Activated CD8-positive, alpha-beta memory T cell treated with anti-CD3 and anti-CD28 coated beads for 48 hours (primary cell): Measurements from ENCODE around the gene ACTL6B.
"Not testable (repeated sequence)": the region's sequence is repeated elsewhere in the genome, so short reads cannot be mapped to it uniquely, and the experiment has no call there.

Experiments used
- DNase-seq, 3 experiments: peaks; one replicate each; pipeline ENCODE4 v3.0.0-alpha.2; 2020; ENCODE audit warnings: low read depth in 2 of 3, low spot score in 2 of 3

The ACTL6B gene

DNA sequence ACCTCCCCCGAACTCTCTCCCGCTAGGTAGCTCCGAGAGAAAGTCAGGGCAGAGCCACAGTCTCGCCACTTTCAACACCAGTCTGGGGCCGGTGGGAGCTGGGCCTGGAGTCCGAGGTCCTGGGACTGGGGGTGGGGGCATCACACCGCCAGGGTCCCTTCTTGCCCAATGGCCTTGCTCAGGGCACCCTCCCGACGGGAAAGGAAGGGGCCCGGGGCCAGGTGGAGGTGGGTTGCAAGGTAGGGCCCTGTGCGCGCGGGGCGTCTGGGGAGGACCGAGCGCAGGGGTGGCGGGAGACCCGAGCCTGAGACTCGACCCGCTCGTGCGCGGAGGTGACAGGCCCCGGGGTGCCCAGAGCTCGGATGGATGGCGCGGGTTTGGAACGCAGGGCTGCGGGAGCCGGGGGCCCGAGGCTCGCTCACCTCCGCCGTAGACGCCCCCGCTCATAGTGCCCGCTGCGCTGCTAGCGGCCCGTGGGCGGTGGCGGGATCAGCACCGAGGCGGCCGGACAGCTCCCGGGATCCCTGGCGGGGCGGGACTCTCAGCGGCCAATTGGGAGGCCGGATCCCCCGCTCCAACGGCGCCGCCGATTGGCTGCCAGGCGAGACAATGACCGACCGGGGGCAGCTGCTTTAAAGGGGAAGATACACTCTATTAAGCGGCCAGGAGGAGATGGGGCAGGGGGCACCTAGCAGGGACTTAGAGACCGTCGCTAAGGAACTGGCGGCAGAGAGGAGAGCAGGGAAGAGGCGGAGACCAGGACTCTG lies at the start of gene ACTL6B:
ACTL6B (minus strand) TSS at position 541 of the 767 bp plus-strand sequence; CDS start at position 447, 94 bp downstream.
- DNase-seq = no peak

DNA sequence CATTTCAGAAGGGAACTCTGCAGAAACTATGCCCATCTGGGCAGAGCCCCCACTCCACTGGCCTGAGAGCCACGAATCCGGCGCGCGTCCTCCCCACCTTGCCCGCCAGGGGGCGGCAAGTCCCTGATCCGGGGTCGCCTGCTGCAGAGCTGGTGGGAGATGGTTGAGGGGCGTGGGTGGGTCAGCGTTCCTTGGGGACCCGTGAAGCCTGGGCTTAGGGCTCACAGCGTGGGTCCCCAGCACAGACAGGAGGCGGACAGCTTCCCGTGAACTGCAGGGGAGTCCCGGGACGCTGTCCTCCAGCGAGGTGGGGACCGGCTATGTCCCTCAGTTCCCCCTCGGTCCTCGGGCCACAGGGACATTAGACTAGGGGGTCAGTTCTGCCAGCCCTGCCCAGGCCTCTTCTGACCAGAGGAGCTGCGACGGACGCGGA lies 49.1 kb upstream of the ACTL6B start:
- DNase-seq = peak; percentile 63 to 91 (median 84)

DNA sequence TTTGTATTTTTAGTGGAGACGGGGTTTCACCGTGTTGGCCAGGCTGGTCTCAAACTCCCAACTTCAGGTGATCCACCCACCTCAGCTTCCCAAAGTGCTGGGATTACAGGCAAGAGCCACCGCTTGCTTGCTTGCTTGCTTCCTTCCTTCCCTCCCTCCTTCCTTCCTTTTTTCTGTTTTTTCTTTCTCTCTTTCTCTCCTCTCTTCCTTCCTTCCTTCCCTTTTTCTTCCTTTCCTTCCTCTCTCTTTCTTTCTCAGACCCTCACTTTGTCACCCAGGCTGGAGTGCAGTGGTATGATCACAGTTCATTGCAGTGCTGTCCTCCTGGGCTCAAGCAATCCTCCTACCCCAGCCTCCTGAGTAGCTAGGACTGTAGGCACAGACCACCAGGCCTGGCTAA lies 44.8 kb upstream of the ACTL6B start:
- not testable (repeated sequence) for DNase-seq

DNA sequence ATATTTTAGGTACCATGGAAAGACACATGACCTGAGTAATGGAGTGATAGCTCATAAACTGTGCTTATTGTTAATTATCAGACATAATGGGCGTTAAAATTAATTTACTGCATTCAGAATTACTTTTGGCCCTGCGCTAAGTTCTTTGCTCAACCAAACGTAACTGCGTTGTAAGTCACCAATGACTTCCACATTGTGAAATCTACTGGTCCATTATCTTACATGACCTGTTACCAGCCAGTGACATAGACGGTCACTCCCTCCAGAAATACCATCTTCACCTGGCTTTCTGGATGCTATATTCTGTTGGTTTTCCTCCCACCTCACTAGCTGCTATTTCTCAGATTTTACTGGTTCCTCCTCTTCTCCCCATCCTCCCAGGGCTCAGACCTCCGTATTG lies 42.8 kb upstream of the ACTL6B start:
- no peak for DNase-seq

DNA sequence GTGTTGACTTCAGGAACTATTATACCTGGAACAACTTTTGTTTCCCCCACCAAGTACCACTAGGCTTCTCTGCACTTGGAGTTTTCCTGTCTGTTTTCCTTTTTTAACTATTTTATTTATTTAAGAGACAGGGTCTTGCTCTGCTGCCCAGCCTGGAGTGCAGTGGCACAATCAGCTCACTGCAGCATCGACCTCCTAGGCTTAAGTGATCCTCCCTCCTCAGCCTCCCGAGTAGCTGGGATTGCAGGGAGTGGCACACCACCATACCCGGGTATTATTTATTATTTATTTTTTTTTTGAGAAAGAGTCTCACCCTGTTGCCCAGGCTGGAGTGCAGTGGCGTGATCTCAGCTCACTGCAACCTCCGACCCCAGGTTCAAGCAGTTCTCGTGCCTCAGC lies 39.9 kb upstream of the ACTL6B start:
- no peak for DNase-seq

DNA sequence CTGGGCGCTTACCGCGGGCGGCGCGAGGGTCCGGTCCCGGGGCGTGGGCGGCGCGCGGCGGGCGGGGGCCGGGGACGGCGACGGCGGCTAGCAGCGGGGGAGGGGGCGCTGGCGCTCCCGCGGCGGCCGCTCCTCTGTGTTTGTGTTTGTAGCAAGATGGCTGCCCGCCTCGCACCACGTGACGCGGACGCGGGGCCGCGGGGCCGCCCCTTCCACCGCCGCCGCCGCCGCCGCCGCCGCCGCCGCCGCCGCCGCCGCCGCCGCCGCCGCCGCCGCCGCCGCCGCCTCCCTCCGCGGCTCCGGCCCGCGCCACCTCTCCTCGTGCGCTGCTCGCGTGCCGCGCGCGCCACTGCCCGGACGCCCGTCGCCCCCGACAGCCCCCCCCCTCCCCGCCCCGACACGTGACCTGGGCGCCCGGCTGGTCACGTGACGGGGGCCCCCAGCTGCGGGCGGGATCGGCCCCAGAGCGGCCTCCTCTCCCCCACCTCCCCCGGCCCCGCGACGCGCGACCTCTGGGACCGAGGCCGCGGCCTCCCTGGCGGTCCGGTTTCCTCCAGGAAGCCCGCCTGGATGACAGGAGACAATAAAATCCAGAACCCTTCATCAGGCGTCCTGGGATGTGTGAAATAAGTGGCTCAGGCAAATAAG lies 38.0 kb upstream of the ACTL6B start, which contains the start of gene GIGYF1:
GIGYF1 (minus strand) TSS at position 153 of the 648 bp plus-strand sequence. CDS start 6,012 bp downstream, outside the sequence.
- DNase-seq = no peak

DNA sequence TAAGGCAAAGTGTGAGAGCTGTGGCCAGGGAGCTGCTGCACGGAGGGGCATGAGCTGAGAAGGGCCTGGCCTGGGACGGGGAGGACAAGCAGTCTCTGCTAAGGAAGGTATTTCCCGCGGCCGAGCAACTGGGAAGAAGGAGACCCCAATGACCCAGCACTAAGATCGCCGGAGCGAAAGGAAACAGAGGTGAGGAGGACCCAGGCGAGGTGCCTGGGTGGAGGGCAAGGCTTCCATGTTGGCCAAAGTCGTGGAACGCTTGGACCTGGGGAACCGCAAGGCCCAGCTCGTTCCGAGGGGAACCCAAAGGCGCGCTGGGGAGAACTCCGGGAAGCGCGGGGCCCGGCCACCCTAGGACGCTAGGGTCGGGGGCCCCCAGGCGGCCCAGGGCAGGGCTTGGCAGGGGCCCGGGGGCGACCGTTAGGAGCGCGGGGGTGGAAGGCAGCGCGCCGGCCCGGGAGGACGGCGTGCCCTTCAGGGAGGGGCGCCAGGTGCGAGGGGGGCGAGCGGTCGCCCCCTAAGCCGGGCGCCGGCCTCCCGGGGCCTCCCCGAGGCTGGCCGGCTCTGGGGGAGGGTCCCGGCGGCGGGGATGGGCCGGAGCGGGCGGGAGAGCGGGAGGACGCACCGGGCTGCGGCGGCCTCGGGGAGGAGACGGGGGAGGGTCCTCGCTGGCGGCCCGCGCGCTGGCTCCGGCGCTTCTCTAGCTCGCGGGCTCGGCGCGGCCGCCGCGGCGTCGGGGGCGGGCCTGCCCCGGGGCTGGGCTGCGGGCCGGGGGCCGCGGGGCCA lies 37.3 kb upstream of the ACTL6B start:
- DNase-seq = no peak

DNA sequence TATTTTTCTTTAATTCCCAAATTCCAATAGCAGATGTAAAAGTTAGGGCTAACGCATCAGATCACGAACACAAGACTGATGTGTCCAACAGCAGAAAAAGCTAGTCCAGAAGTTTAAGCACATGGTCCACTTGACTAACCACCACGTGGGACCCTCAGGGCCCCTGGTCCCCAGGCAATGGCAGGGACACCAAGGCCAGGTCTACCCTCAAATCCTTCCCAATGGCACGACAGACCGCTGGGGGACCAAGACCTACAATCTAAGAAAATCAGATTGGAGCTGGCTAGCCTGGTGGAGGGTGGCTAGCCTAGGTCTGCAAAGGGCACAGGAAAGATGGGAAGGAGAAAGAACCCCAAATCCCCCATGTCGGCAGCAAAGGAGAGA lies 36.3 kb upstream of the ACTL6B start:
- DNase-seq = no peak

DNA sequence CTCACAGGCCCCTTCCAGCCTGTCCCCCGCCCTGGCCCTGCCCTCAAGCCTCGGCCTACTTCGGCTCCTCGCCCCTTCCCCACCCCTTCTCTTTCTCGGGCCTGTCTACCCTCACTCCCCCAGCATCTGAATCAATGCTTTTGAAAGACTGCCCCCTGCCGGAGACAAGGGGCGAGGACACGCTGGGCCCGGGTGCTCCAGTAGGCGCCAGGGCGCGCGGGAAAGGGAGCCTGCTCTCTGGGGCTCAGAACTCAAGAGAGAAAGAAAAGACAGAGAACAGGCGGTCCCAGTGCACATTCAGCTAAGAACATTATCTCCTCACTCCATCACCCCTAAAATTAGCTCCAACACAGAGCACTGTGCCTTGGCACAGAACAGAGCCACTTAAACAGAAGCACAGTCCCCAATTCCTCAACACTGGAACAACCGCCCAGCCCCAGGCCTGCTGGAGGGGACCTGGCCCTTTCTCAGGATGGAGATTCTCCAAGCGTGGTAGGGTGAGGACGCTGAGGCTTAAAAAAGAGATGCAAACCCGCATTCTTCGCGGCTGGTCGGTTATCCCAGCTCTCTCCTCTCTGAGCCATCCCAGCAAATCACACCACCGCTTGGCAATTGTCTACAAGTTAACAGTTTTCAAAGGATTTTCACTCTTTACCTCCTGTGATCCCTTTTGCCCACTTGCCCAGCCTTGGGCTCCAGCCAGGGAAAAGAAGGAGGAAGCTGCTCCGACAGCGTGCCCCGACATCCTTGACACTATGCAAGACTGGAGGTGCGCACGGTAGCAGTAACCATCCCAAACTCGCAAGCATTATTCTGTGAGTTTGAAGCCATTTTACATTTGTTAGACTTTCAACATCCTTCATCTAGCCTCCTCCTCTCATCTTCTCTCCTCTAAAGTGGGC lies 35.7 kb upstream of the ACTL6B start:
- peak in 2 of 3 experiments; percentile 77 to 79 for DNase-seq

DNA sequence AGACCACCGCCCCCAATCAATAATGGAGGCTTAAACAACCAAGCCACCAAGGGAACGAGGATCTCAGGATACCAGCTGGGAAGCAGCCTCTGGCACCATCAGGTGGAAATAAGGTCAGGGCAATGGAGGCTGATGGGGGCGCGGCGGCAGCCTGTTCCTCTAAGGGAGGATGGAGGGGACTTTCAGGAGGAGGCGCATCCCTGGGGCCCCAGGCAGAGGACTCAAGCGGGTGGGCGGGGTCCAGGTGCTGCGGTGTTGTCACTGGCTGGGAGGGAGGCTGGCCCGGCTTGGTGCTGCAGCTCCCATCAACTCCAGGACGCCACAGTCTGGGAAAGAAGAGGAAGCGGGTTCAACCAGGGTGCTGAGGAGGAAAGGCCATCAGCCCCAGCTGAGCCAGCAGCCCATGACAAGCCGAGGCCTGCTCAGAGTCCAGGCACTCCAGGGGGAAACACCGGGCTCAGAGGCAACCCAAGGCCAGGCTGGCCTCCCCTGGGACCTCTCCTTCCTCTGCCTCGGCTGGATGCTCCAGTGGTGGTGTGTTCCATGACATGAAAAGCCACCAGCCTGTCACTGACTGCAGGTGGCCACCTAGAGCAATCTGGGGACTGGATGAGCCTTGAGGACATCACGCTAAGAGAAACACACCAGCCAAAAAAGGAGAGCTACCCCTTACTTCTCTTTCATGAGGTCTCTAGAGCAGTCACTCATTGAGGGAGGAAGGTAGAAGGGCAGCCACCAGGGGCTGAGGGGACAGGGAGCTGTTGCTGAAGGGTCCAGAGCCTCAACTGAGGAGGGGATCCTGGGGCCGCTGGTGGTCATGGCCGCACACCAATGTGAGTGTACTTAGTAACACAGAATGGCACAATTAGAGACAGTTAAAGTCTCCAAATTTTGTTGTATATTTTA lies 33.2 kb upstream of the ACTL6B start:
- DNase-seq = no peak

DNA sequence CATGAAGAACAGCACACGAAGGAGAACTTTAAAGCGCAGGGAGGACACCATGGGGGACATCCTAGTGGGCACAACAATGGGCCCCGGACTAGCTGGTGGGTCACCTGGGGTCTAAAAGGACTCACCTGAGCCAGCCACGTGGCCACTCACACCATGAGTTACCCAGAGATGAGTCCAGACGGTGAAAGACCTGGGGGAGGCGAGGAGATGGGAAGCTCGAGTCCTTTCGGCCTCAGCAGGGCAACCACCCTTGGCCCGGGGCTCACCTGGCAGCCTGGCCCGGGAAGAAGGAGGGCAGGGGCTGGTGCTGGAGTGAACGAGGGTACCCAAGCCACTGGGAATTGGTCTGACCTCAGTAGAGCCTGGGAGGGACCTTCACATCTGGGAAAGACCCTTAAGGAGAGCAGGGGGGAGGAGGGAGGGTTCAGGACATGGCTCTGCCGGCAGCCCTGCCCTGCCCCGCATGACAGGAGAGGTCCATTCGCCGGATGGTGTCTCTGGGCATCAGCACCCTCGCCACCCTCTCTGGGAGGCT lies 32.1 kb upstream of the ACTL6B start:
- no peak for DNase-seq

DNA sequence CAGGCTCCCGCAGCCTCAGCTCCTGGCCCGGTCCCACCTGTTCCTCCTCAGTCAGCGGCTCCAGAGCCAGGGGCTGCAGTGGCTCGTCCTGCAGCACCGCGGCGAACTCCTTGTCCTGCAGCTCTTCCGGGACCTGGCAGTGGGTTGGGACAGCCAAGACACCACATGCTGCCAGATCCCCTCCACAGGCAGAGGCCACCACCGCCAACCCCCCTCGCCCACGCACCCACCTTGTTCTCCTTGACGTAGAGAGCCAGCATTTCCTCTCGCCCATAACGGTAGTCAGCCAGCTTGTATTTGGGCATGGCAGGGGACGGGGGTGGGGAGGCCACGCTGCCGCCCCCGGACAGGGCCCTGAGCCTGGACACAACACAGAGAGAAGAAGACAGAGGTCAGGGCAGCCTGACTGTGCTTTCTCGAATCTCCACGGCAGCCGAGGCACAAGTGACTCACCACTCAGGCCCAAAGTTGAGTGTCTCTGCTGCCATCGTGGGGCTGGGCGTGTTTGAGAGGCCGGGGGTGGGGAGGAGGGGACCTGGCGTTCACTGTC lies 31.6 kb upstream of the ACTL6B start:
- no peak for DNase-seq

DNA sequence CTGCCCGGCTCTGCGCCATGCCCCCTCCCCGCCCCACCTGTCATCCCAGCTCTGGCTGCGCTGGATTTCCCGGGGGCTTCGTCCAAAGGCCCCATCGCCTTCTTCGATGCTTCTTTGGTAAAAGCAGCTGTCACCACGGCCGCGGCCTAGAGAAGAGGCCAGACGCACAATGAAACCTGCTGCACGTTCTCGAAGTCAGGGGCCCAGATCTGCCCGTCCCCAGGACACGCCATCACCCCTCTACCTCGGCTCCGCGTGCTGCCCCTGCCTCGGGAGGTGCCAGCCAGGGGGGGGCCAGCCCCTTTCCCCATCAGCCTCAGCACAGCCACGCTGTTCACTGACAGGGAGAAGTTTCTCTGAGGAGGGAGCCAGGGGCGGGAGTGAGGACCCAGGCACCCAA lies 31.0 kb upstream of the ACTL6B start:
- no peak for DNase-seq

DNA sequence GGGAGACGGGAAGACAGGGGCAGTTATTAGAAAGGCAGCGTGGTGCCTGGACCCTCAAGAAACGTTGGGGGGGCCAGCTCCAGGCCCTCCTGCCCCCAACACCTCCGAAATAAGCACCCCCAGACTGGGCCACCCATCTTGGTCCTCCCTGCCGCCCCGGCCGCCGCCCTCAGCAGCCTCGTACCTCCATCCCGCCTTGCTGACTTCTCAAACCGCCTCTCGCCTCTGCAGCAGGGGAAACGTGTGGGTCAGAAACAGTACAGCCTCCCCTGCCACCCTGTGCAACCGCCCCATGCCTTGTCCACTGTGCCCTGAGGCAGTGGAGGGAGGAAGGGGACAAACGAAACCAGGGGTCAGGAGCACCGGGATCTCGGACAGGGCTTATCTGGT lies 30.6 kb upstream of the ACTL6B start:
- no peak for DNase-seq

DNA sequence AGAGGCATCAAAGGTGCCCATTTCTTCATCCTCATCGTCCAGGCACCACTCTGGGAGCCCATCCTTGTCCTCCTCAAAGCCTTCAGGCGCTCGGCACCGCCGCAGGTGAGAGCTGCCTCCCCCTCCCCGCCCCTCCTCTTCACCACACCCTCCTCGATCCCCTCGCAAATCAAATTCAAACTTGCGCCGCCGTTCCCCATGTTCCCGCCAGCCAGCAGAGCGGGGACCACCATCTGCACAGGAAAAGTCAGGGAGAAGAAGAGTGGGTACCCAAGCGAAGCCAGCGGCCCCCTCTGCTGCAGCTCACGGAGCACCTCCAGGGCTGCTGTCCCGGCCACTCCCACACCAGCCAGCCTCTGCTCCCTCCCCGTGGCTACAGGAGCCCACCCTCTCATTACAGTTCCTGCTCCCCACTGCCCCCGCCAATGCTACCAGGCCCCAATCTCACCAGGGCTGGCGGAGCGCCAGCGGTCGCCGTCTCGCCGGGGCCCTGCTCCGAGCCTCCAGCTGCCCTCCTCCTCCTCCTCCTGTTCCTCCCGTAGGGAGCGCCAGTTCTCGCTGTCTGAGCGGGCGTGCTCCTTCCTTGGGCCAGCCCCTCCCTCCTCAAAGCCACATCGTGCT lies 30.1 kb upstream of the ACTL6B start:
- DNase-seq = no peak

DNA sequence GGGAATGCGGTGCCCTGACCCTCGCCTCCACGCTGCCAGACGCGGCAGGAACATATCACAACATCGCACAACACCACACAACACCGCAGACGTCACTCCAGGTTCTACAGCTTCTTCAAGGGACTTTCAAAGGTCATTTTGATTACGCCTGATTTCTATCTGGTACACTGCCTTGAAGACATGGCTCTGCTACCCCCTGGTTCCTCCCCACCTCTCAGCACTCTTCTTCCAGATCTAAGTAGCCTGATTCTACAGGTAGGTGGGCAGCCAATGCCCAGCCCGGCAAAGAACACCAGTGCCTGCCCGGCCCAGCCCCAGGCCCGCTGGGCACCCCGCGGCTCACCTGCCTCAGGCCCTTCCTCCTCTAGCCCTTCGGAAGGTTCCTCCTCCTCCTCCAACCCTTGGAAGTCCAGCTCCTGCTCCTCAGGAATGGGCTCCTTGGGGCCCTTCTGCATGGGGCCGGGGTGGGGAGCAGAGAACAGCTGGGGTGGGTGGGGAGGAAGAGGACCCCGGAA lies 29.4 kb upstream of the ACTL6B start:
- no peak for DNase-seq

DNA sequence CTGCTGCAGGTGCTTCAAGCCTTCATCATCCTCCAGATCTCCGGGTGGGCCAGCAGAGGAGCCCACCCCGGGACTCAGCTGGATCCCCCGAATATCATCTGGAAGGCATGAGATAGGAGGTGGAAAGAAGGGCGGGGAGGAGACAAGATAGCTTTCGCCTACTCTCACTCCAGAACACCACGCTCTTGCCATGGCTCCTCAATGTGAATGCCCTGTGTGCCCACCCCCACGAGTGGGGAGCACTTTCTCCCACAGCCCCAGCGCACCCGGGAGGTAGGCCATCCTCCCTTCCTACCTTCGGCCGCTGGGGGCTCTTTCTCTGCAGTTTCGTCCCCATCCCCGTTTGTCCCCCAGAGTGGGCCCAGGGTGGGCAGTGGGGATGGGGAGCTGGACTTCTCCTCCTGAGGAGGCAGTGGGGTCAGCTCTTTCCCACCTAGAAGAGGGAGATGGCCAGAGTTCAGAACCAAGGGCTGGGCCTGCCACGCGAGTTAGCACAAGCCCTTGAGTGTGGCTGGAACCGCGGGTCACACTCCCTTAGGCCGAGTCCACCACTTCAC lies 28.9 kb upstream of the ACTL6B start:
- DNase-seq = no peak

DNA sequence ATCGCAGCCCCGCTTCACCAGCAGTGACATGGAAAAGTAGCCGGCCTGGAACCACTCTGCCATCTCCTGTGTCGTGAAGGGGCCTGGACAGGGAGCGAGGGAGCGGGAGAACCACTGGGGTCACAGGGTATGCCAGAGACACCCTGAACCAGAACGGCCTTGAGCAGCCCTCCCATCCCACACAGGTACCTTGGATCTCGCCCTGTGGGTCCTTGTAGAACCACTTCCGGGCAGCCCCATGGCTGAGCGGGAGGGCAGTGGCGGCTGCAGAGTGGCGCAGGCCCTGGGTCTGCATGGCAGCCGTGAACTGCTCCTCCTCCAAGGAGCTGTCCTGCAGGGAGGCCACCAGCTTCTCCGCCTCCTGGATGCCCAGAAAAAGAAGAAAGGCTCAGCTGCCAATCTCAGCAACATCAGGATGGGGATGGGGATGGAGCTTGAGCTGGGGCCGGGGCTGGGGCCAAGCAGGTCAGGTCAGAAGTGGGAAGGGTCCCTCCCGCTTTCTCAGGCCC lies 28.3 kb upstream of the ACTL6B start:
- no peak for DNase-seq
